Tibial nerve (tissue), 4 donors: Measurements from ENCODE around the gene CYP1A1. TPM values are rescaled to one million over a fixed set of nuclear protein-coding genes. Genes with fewer than 3 reads are reported as not detected.

Experiments
- DNase-seq, 2 donors: peaks; one replicate each; pipeline ENCODE4 v3.0.0-alpha.2; 2019; ENCODE audit warnings: low spot score in 2 of 2
- H3K27ac ChIP-seq, 4 donors: fragments of 200-600 bp; sonication (generic) in 3 of 4; one replicate each; pipeline ENCODE4 v1.5.1; 2017 to 2019; ENCODE audit warnings: mild to moderate bottlenecking in 1 of 4
- H3K27me3 ChIP-seq, 2 donors: fragments of 200-600 bp; sonication (generic) in 1 of 2; one replicate each; pipeline versions ENCODE4 v1.5.1 to v1.6.0; 2017 to 2019
- H3K36me3 ChIP-seq, 3 donors: fragments of 200-600 bp; sonication (generic); one replicate each; pipeline ENCODE4 v1.5.1; 2018 to 2019
- H3K4me1 ChIP-seq, 4 donors: fragments of 200-600 bp; sonication (generic) in 3 of 4; one replicate each; pipeline ENCODE4 v1.5.1; 2017 to 2019
- H3K4me3 ChIP-seq, 4 donors: fragments of 200-600 bp; sonication (generic) in 3 of 4; one replicate each; pipeline ENCODE4 v1.5.1; 2017 to 2019; ENCODE audit warnings: mild to moderate bottlenecking in 1 of 4, moderate library complexity in 1 of 4
- H3K9me3 ChIP-seq, 4 donors: fragments of 200-600 bp; sonication (generic) in 3 of 4; one replicate each; pipeline ENCODE4 v1.5.1; 2017 to 2019
- EP300 ChIP-seq, 2 donors: sonication (generic); formaldehyde crosslinking; IDR thresholded peaks; one replicate each; pipeline ENCODE4 v1.6.1; 2017; ENCODE audit warnings: antibody characterized with exemption in 2 of 2, mild to moderate bottlenecking in 1 of 2
- POLR2A ChIP-seq, 2 donors: fragments of 450-650 bp; IDR thresholded peaks; one replicate each; pipeline ENCODE4 v1.6.1; 2017; ENCODE audit warnings: antibody characterized with exemption in 2 of 2, mild to moderate bottlenecking in 2 of 2, moderate library complexity in 2 of 2
- WGBS, 2 donors: methylation state at CpG; one replicate each; pipeline ENCODE4 v1.1.5; 2018; 5-methylcytosine and 5-hydroxymethylcytosine counted together
- total RNA-seq, 4 donors: library from RNA; depleted of rRNA; stranded (reverse); fragments of >200 nt; gene quantifications; one replicate each; pipeline ENCODE4 v1.1.0, GENCODE V29; 2016
- TF ChIP-seq, protein P1 (sequence below), 5 experiments: fragments of 200-600 bp in 3 of 5; fragments of 450-650 bp in 2 of 5; sonication (generic) in 3 of 5; IDR thresholded peaks; one replicate each; pipeline ENCODE4 v1.5.1; 2016 to 2019; ENCODE audit warnings: antibody characterized with exemption in 5 of 5, mild to moderate bottlenecking in 3 of 5, moderate library complexity in 2 of 5

CYP1A1 gene
- total RNA-seq, 4 donors from 2014 or later, result 0.44 to 5.1 (median 2.9) TPM

DNA sequence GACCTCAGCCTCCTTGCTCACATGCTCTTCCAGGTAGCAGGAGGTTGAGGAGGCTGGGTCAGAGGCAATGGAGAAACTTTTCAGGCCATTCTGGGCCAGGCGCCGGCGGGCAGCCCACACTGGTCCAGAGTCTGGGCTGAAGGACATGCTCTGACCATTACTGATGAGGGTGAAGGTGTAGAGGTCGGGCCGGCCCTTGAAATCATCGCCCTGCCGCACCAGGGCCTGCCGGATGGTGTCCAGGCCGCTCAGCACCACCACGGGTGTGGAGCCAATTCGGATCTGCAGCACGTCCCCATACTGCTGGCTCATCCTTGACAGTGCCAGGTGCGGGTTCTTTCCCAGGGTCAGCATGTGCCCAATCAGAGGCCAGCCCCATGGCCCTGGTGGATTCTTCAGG, 2.7 kb downstream of the CYP1A1 start:
- H3K27me3 ChIP-seq, result peaks cover 0 to 28% of the 10 kb centered on the region in 2 donors

DNA sequence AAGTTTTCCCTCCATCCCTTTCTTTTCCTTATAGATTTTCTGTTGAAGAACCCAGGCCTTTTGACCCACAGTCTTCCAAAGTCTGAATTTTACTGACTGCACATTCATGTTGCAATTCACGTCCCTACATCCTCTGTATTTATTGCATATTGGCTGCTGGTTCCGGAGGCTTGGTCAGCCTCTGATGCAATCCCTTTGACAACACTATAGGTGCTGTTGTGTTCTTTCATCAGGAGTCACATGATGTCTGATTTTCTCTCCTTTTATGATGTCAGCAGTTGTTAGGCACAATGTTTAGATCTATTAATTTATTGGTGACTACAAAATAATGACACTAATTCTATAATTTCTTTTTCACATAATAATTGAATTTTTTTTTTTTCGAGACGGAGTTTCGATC, 8.7 kb downstream of the CYP1A1 start:
- H3K36me3 ChIP-seq, result no peaks in the 10 kb centered on the region
- H3K27me3 ChIP-seq, result no peaks in the 10 kb centered on the region
- no peak overlapping the region for H3K27ac ChIP-seq
- H3K4me3 ChIP-seq, result no peak overlapping the region
- TF ChIP-seq POLR2A (IDR thresholded peaks at IDR 0.05), result no peak
- no peak for TF ChIP-seq EP300 (IDR thresholded peaks at IDR 0.05)
- TF ChIP-seq, protein P1, sequence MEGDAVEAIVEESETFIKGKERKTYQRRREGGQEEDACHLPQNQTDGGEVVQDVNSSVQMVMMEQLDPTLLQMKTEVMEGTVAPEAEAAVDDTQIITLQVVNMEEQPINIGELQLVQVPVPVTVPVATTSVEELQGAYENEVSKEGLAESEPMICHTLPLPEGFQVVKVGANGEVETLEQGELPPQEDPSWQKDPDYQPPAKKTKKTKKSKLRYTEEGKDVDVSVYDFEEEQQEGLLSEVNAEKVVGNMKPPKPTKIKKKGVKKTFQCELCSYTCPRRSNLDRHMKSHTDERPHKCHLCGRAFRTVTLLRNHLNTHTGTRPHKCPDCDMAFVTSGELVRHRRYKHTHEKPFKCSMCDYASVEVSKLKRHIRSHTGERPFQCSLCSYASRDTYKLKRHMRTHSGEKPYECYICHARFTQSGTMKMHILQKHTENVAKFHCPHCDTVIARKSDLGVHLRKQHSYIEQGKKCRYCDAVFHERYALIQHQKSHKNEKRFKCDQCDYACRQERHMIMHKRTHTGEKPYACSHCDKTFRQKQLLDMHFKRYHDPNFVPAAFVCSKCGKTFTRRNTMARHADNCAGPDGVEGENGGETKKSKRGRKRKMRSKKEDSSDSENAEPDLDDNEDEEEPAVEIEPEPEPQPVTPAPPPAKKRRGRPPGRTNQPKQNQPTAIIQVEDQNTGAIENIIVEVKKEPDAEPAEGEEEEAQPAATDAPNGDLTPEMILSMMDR (IDR thresholded peaks at IDR 0.05), result no peak
- DNase-seq, result no peak
- H3K4me1 ChIP-seq, result no peaks in the 10 kb centered on the region
- H3K9me3 ChIP-seq, result no peaks in the 10 kb centered on the region
- WGBS, 2 donors, result 81 to 82% methylated on average over 5 of the region's 5 CpGs

More for the DNA sequence above, 2.7 kb downstream of the CYP1A1 start:
- TF ChIP-seq, protein P1 (IDR thresholded peaks at IDR 0.05), result no peak
- TF ChIP-seq EP300 (IDR thresholded peaks at IDR 0.05), result no peak
- TF ChIP-seq POLR2A (IDR thresholded peaks at IDR 0.05), result no peak
- Histone ChIP-seq H3K27ac (no peak overlapping the region), H3K4me1 (peaks cover 0 to 19% (median 15%) of the 10 kb centered on the region in 4 donors), H3K4me3 (no peak overlapping the region), H3K36me3 (no peaks in the 10 kb centered on the region), H3K9me3 (no peaks in the 10 kb centered on the region)
- WGBS, 2 donors, result 74 to 83% methylated on average over 13 of the region's 13 CpGs
- no peak for DNase-seq

DNA sequence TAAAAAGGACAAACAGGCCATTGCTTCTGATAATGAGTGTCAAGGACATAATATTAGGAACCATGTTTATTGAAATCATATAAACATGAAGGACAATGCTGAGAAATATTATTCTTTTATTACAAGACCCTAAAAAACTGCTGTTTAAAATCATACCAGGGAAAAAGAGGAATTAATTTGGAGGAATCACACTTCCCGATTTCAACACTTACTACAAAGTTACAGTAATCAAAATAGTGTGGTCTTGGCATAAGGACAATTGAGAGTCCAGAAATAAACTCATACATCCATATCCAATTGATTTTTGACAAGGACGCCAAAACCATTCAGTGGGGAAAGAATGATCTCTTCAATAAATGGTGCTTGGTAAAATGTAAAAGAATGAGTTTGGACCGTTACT, 13.0 kb downstream of the CYP1A1 start:
- WGBS, 2 donors, result 69 to 74% methylated on average over 3 of the region's 3 CpGs
- TF ChIP-seq POLR2A (IDR thresholded peaks at IDR 0.05) (no peak), EP300 (IDR thresholded peaks at IDR 0.05) (no peak)
- TF ChIP-seq, protein P1 (IDR thresholded peaks at IDR 0.05), result no peak
- no peaks in the 10 kb centered on the region for H3K4me1 ChIP-seq

DNA sequence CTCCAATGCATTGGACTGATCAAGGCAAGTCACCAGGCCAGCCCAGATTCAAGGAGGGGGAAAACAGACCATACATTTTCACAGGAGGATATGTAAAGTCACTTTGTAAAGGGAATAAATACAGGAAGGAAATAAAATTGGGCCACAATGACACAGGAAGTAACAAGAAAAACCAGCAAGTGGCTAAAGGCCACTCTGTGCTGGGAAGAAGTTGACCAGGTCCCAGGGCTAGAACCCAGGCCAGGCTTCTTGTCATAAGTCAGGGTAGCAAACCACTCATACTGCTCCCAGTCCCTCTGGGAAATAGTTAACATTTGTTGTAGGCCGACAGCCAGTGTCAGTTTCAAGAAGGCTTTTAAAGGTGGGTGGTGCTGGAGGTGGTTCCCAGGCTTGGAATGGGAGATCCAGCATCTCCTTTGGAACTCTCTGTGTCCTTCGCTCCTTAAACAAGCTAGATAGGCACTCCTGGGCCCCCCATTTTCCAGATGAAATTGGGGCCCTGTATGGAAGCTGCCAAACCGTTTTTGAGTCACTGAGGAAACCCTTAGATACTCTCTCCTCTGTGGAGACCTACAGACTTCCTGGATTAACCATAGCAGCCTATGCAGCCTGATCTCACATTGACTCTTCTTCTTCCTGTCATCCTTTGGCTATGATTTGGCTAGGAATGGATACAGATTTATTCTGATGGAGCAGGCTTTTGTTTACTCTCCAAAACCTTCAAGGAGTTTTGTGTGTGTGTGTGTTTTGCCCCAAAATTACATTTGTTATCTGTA, 14.8 kb downstream of the CYP1A1 start:
- H3K27ac ChIP-seq, result no peak overlapping the region
- H3K27me3 ChIP-seq, result peaks cover 0 to 19% of the 10 kb centered on the region in 2 donors
- H3K4me3 ChIP-seq, result no peak overlapping the region
- TF ChIP-seq, protein P1 (IDR thresholded peaks at IDR 0.05), result no peak
- no peak for TF ChIP-seq EP300 (IDR thresholded peaks at IDR 0.05)
- TF ChIP-seq POLR2A (IDR thresholded peaks at IDR 0.05), result no peak
- H3K9me3 ChIP-seq, result no peaks in the 10 kb centered on the region
- H3K36me3 ChIP-seq, result no peaks in the 10 kb centered on the region
- no peaks in the 10 kb centered on the region for H3K4me1 ChIP-seq
- WGBS, 2 donors, result 46 to 48% methylated on average over 3 of the region's 3 CpGs
- no peak for DNase-seq

More for the DNA sequence above, 13.0 kb downstream of the CYP1A1 start:
- no peak for DNase-seq
- H3K4me3 ChIP-seq, result no peak overlapping the region
- no peak overlapping the region for H3K27ac ChIP-seq
- H3K9me3 ChIP-seq, result no peaks in the 10 kb centered on the region
- peaks cover 0 to 11% of the 10 kb centered on the region in 2 donors for H3K27me3 ChIP-seq
- H3K36me3 ChIP-seq, result no peaks in the 10 kb centered on the region

DNA sequence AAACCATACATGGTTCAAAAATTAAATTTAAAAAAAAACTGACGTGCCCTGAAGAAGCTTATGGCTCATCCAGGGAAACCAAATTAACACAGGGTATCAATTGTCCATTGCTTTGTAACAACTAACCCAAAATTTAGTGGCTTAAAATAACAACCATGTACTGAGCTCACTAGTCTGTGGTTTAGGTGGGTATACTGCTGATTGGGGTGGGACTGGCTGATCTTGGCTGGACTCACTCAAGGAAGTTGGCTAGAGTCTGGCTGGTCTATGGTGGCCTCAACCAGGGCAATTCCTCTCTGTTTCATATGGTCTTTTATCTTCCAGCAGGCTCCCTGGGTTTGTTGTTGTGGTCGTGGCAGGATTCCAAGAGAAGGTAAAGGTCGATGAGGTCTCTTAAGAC, 15.4 kb downstream of the CYP1A1 start:
- no peak for TF ChIP-seq EP300 (IDR thresholded peaks at IDR 0.05)
- TF ChIP-seq, protein P1 (IDR thresholded peaks at IDR 0.05), result no peak
- Histone ChIP-seq H3K27me3 (peaks cover 0 to 19% of the 10 kb centered on the region in 2 donors), H3K36me3 (no peaks in the 10 kb centered on the region), H3K4me3 (no peak overlapping the region), H3K27ac (no peak overlapping the region), H3K4me1 (no peaks in the 10 kb centered on the region), H3K9me3 (no peaks in the 10 kb centered on the region)
- WGBS, 2 donors, result 63 to 64% methylated on average over 3 of the region's 3 CpGs
- no peak for DNase-seq
